NCI-H69 (cell line): Measurements from ENCODE around the gene CACNA2D1.
A peak's percentile ranks its signal among the peaks of the same experiment; 100 is the strongest.

Source experiments
- DNase-seq: peaks from one replicate; lab custom pipeline; 2025; lab: John Stamatoyannopoulos, UW

CACNA2D1 gene

DNA sequence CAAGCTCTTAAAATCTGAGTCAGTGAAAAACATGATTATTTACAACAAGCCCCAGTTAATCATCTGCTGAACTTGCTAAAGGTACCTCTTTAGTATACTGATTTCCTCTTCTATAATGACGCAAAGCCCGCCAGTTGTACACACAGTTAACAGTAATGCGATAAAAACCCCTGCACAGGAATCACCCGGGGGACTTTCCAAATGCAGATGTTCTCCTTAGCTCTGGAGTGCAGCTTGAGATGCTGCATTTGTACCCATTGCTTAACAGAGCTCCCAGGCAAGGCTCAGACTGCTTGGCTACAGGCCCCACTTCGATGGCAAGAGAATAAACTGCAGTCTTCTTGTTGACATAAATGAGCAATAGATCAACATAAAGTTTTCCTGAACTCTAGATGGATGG, 394.1 kb downstream of the CACNA2D1 start:
- peak; percentile 91 for DNase-seq

GRCh38 chr7:82044497-82045080, 399.0 kb downstream of the CACNA2D1 start:
- DNase-seq, result peak; percentile 81

DNA sequence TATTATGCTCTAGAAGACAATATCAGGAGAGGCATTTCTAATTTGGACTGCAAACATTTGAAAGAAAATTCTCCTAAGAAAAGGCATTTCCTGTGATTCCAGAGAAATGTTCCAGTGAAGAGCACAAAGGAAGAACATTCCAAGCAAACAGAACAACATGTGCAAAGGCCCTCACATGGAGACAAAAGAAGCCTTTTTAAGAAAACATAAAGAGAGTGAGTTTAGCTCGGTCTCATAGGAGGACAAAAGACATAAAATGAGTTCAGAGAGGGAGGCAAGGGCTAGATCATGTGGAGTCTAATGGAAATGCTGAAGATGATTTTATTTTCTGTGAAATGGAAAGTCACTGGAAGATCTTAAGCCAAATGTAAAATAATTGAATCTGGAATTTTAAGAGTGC, 404.0 kb downstream of the CACNA2D1 start:
- no peak for DNase-seq

DNA sequence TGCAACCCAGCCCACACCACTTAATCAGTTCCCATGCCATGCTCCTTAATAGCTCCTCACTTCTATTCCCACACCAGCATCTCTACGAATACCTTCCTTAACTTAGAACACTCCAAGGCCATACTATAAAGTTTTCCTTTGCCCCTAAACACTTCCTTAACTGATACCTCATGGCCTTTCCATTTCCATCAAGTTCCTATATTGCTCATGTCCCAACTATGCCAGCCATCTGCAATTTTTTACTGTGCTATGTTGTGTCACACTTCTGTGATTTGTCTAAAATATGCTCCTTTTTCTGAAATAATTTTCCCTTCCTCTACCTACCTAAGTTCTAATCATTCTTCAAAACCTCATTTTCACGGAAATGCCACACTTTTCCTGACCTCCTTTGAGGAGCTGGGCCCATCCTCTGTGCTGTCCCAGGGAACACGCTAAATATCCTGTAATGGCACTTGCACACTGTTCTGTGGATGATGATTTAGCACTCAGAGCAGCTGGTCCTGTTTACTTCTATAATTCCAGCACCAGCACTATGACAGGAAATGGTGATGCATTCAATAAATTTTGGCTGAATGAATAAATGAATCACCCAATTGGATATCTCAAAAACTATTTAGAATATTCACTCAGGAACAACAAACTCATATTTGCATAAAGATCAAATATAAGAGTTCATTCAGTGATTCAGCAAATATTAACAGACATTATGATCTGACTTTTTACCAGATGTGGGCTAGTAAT, 407.3 kb downstream of the CACNA2D1 start:
- DNase-seq, result peak; percentile 43

- DNase-seq, result no peak
These were observed 408.1 kb downstream of the CACNA2D1 start for GRCh38 chr7:82035456-82035855.

- DNase-seq, result no peak
These were observed 410.7 kb downstream of the CACNA2D1 start for GRCh38 chr7:82032901-82033300.

DNA sequence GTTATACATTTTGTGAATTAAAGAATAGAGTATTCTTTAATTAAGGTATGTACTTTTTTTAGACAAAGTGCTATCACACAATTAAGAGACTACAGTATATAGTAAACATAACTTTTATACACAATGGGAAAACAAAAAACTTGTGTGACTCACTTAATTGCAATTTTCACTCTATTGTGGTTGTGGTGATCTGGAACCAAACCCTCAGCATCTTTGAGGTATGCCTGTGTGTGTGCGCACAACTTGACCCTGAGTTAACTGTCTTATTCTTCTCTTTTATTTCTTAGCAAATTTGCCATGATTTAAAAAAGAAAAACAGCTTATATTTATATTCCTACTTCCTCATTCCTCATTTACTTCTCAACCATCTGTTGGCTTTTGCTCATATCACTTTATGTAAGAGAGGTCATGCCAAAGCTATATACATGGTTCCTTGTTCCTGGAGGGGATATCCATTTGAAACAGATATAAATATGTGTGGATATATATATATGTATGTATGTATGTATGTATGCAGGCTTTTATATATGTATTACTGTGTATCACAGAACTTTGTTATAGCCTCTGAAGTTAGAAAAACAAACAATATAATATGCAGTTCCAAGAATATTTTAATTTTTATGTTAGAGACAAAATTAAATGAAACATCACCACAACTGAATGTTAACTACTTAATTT, 414.2 kb downstream of the CACNA2D1 start:
- no peak for DNase-seq

DNA sequence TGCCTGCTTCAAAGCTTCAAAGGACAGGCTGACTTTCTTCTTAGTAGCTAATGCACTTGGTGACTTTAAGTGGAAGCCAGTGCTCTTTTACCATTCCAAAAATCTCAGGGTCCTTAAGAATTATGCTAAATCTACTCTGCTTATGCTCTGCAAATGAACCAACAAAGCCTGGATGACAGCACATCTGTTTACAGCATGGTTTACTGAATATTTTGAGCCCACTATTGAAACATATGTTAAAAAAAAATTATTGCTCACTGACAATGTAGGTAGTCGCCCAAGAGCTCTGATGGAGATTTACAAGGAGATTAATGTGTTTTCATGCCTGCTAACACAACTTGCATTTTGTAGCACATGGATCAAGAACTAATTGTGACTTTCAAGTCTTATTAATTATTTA, 415.5 kb downstream of the CACNA2D1 start:
- DNase-seq, result no peak

DNA sequence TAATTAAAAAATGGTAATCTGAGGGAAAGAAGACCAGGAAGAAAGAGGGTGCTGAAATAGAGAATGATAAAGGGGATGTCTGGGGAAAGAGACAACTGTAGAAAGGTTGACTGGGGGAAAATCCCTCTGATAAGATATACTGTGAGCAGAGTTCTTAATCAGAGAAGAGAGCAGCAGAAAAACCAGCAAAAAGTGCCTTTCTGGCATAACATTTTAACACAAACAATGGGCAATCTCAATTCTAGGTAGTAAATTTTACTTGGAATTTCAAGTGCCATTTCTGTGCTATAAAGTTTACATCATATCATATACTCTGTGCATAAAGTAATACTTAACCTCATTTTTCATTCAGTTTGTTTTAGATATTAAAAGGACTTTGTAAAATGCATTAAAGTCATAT, 421.9 kb downstream of the CACNA2D1 start:
- DNase-seq, result no peak

- DNase-seq, result no peak
These were observed 422.5 kb downstream of the CACNA2D1 start for GRCh38 chr7:82021036-82021435.

DNA sequence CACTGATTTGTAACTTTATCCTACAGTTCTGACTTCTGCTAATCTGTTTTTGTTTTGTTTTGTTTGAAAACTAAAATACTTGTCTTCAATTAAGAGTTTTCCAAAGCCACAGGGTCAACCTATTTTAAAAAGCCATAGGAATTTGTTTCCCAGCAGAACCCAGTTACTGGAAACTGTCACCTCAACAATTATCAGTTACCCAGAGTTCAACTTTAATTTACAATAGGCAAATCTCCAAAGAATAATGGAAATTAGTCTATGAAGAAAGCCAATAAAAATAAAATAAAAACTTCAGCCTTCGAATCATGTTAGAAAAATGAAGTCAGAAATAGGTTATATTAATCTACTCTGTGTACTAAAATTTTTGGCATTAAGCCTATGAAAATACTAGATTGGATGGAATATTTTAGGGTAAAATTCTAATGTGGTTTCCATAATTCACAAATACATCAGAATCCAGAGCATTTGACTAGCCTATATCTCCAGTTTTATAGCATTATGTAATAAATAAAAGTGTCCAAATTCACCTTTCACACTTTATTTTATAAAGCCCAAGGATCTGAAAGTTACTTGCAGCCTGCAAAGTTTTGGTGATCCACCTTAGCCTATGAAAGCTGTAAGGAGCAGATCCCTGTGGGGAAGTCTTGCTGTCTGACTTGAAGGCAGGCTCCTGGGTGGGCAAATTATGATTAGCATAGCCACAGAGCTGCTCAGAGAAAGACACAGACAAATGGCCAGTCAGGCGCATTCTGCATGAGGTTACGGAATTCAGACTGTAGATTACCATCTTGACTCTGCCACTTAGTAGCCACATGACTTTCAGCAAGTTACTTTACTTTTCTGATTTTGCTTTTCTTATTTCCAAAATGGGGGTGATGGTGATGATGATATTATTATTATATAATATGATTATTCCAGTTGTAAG, 423.8 kb downstream of the CACNA2D1 start:
- DNase-seq, result no peak

GRCh38 chr7:82018226-82018625, 425.4 kb downstream of the CACNA2D1 start:
- no peak for DNase-seq

GRCh38 chr7:82017334-82017943, 426.1 kb downstream of the CACNA2D1 start:
- peak; percentile 57 for DNase-seq

DNA sequence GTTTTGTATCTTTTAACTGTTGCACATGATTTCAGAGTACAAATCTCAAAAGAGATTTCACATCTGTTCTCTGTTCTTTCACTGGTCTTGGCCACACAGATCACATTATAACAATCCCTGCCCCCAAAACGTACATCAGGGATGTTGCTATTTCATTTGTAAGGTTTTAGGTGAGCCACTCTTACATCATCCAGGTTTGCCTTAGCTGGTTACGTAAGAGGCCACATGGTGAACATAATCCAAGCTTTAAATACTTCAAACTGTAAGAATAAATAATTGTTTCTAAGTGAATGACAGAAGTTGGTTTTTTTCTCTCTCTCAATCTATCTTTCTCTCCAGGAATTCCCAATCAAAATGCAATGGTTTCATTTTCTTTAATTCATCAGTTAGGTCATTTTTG, 427.8 kb downstream of the CACNA2D1 start:
- peak; percentile 77 for DNase-seq

DNA sequence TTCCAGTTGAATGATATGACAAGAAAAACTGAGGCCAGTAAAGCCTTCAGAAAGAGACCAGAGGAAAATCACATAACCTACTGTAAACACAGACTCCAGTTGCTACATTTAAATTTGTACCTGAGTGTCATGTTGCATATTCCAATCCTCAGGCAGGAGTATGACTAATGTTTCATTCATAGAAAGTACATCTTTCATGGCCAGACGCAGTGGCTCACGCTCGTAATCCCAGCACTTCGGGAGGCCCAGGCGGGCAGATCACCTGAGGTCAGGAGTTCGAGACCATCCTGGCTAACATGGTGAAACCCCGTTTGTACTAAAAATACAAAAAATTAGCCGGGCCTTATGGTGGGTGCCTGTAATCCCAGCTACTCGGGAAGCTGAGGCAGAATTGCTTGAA, 429.0 kb downstream of the CACNA2D1 start:
- peak; percentile 55 for DNase-seq

- no peak for DNase-seq
These were observed 431.1 kb downstream of the CACNA2D1 start for GRCh38 chr7:82012453-82012852.

DNA sequence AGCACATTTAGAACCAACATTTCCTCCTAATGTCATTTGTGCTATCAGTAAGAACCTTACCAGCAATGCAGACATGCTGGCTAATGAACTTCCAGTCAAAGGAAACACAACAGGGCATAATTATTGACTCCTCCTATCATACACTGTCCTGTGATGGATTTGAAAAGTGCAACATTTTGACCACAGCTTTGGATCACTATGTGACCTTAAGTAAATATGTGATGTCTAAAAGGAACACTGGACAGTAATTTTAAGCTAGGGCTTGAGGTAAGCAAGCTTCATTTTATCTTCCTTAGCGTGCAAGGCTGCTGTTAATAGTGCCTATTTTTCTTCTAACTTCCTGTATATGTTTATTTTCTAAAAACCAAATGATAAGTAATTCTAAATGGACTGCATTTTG, 433.2 kb downstream of the CACNA2D1 start:
- no peak for DNase-seq

DNA sequence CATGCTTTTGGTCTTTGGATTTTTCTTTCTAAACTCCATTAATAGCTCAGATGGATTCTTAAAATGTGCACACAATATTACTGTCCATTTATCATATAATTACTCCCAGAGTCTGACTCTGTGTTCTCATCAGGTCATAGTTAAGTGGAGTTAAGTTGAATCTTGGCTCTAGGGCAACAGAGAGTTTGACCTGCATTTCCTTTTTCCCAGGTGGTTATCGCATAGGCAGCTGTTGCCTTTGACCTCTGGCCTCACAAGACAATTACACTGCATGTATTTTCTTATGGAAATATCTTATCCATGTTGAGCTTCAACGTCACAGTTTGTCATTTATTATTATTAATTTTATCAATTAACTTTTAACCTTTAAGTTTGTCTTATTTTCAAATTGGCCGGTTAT, 436.3 kb downstream of the CACNA2D1 start:
- peak; percentile 45 for DNase-seq

DNA sequence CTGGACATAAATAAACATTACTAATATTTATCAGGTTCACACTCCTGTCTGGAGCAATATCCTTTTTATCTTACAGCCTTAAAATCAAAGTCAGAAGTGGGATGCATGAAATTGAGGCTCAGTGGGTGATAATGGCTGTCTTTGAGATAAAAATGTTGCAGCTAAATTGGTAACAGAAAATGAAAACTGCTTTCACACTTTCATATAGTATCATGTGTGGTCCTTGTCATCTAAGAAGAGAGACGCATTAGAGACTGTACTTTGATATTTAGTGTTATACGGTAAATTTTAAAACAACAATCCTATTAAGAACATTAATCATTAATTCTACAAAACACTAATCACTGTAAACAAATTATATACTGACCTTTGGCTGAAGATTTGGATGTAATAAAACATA, 438.5 kb downstream of the CACNA2D1 start:
- DNase-seq, result no peak

GRCh38 chr7:81993186-81993585, 450.4 kb downstream of the CACNA2D1 start:
- no peak for DNase-seq

DNA sequence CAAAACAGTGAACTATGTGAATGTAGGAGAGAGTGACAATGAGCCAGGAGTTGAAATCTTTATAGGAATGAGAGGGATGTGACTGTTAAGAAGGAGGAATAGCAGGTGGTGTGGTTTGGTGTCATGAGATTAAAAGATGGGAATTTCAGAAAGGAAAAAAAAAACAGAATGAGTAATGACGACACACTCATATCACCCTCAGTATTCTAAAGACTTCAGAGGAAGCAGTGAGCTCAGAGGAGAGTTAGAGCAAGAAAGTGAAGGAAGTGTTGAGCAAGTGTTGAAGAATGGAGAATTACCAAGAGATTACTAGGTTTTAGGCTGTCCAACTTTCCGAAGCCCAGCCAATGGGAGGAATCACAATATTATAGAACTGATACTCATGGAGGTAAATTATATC, 453.2 kb downstream of the CACNA2D1 start:
- no peak for DNase-seq
